Left renal cortex interstitium (tissue), 4 donors: Measurements from ENCODE around the gene SMAD9. TPM values are rescaled to one million over a fixed set of nuclear protein-coding genes. Genes with fewer than 3 reads are reported as not detected.

Source experiments
- DNase-seq, 4 donors: peaks; one replicate each; pipeline ENCODE4 v3.0.0-alpha.2; 2013; ENCODE audit warnings: low read depth in 4 of 4, low spot score in 2 of 4, missing footprints in 1 of 4
- polyA plus RNA-seq, 4 donors: library from polyadenylated mRNA; unstranded; fragments of 120-200 nt; gene quantifications; one replicate each; pipeline ENCODE4 v1.2.1, GENCODE V29; 2013; ENCODE audit not compliant: insufficient read length in 4 of 4

The SMAD9 gene
- polyA plus RNA-seq, 4 donors: 29.3 to 36.1 (median 31.2) TPM

DNA sequence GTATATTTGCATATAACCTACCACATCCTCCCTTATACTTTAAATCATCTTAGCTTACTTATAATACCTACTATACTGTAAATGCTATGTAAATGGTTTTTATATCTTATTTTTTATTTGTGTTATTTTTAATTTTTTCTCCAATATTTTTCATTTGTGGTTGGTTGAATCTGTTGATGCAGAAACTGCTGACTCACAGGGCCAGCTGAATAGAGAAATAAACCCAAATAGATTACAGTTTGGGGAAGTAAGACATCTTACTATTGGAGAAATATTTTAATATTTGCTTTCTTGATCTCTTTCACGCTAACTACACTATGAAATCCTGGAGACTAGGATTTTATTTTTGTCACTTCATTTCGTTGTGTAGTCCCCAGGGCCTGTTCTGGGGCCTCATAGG is 7.1 kb downstream of the SMAD9 start:
- DNase-seq: no peak

DNA sequence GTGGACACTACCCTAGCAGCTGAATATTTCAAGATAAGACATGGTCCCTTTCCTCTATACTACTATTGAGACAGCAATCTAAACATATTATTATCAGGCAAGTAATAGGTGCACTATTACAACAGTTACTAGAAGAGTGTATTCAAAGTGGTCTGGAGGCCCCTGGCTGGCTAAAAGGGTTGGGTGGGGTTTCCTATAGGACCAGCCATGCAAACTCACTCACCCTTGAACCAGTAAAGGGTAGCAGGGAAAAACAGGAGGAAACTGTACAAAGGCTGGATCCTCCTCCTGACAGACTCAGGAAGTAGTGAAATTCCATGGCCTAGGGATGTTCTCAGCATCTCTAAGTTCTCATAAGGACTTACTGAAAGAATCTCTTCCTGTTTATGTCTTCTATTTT is 7.7 kb downstream of the SMAD9 start:
- no peak for DNase-seq

DNA sequence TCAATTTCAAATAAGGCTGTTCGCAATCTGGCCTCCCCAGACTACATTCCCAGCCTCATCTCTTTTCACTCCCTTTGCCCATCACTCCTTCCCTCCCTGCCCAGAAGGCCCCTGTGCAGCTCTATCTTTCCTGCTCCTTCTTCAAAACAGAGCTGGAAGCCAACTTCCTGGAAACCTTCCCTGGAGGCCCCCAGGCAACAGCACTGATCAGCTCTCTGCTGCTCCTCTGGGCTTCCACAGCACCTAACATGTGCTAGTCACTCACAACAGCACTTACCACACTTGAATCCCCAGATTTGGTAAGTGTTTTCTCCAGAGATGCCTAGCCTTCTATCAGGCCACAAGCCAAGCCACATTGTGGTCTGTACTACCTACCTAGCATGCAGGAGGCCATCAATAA is 9.5 kb downstream of the SMAD9 start:
- DNase-seq: no peak

- no peak for DNase-seq
Measured at GRCh38 chr13:36907821-36908220, 12.2 kb downstream of the SMAD9 start.

- DNase-seq: no peak
Measured at GRCh38 chr13:36907266-36907665, 12.8 kb downstream of the SMAD9 start.

DNA sequence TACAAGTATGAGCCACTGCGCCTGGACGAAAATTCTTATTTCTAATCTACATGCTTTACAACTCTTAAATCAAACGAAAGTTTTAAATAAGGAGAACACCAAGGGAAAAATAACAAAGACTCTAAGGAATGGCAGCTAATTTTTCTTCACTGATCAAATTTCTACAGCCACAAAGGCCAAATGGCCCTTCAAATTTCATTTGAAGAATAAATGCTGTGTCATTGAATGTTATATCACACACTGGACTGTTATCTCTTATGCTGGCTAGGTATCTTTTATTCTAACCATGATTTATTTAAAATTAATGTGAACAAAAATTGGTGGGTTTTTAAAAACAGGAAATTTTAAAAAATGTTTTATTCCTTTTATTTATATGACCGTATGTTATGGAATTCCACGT is 14.1 kb downstream of the SMAD9 start:
- no peak for DNase-seq

GRCh38 chr13:36903925-36904595 is 16.0 kb downstream of the SMAD9 start:
- DNase-seq: no peak

DNA sequence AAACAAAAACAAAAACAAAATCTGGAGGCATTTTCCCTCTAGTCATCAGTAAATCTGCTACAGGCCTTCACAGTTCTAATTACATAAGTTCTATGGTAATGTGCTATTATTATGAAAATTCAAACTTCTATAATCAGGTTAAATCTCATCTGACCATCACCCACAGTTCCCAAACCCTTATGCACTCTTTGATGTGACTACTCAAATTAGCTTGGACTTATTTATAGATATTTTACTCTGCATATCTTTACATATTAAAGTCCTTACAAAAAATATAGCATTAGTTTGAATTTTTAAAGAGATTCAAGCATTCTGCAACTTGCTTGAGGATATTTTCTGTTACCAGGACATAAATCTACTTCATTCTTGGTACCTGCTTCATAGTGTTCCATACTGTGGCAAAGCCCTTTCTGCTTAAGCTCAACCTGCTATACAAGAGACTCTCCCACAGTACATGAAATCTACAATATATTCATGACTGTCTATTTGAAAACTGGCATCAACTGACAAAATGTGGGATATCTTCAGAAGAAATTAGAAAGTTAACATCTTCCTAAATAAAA is 22.9 kb downstream of the SMAD9 start:
- DNase-seq: no peak

DNA sequence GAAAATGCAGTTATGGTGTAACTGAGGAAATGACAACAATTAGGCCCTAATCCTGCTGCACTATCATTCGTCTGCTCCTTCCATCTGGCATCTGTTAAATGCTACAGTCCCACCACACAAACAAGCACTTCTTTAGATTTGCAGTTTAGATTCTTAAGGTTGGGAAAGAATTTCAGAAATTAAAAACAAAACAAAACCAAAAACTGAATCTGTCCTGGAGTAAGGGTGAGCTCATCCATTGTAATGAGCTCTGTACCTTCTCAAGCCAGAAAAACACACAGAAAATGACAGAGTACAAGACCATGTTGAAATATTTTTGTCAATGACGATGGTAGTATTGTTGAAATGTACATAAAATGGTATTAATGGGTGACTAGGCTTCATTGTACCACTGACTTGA is 28.3 kb downstream of the SMAD9 start:
- DNase-seq: no peak

DNA sequence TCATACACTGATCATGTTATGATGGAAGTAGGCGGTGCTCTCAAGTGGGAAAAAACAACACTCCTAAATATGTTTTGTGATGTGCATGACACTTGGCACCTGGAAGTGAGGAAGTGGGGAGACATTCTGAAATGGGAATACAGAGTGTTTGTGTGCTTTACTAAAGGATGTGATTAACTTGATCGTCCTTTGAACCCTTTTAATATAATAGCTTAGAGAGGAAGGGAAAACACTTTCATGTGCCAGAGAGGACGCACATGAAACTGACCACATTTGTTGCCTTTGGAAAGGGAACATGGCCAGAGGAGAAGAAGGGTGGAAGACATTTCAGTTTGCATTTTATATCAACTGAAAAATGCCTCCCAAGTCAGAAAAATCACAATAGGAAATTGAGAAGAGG is 31.4 kb downstream of the SMAD9 start:
- no peak for DNase-seq

- DNase-seq: no peak
Measured at GRCh38 chr13:36887758-36888521, 32.1 kb downstream of the SMAD9 start.

GRCh38 chr13:36885901-36886300 is 34.1 kb downstream of the SMAD9 start:
- DNase-seq: no peak

DNA sequence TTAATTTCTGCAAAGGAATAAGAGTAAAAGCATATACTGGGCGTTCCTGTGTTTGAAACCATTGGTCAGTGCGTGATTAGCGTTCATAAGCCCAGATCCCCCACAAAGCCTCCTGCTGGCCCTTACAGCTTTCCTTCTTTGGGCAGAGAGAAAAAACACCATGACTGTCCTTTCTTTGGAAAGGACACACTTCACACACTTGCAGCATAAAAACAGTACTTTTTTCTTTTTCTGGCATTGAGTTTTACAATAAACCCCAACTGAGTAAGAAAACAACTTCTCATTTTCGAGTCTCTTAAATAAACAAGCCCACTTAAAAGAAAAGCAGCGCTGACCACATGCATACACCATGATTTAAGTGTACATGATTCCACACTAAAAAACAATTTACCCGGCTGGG is 35.8 kb downstream of the SMAD9 start:
- DNase-seq: no peak

GRCh38 chr13:36883824-36884223 is 36.2 kb downstream of the SMAD9 start:
- DNase-seq: no peak

- peak in 1 of 4 donors; percentile 12 for DNase-seq
Measured at GRCh38 chr13:36883392-36883791, 36.6 kb downstream of the SMAD9 start.

GRCh38 chr13:36882829-36883390 is 37.1 kb downstream of the SMAD9 start:
- no peak for DNase-seq

DNA sequence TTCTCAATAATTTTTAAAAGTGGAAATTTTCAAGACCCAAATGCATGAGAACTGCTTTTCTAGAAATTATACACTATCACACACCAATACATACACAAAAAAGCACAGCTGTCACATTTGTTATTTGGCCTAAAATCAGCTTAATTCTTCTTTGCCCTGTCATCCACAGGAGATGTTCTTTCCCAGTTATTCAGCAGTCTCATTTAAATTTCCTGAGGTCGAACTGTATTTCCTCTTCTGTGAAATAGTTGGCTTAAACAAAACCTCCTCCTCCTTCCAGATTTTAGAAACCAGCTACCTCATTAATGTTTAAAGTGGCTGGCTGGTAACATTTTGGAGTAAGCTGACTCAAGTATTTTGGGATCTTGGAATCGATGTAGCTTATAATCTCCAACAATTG is 39.1 kb downstream of the SMAD9 start:
- no peak for DNase-seq

DNA sequence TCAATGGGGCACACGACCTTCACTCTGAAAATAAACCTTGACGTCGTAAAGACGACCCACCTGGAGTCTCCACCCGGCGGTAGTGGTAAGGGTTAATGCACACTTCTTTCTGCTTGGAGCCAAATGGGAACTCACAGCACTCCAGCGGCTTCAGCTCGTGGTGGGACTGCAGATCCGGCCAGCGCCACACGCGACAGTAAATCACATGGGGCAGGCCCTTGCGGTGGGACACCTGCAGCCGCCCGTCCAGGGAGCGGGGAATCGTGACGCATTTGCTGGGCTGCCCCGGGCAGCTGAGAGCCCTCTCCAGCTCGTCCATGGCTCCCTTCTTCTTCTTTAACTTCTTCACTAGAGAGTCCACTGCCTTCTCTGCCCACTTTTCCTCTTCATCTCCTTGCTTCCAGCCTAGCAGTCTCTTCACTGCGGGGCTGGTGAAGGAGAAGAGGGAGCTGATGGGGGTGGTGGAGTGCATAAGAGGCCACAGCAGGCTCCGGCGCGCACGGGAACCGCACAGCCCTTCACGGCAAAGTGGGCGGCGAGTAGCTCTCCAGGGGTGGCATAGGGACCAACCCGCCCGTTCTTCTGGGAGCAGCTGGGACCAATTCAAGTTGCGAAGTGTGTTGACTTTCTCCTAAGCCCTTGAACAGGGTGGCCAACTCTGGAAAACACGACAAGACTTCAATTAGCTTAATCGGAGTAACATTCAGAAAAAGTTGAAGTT is 40.7 kb downstream of the SMAD9 start:
- DNase-seq: no peak

GRCh38 chr13:36875961-36876360 is 44.1 kb downstream of the SMAD9 start:
- no peak for DNase-seq

- DNase-seq: no peak
Measured at GRCh38 chr13:36875431-36875830, 44.6 kb downstream of the SMAD9 start.

DNA sequence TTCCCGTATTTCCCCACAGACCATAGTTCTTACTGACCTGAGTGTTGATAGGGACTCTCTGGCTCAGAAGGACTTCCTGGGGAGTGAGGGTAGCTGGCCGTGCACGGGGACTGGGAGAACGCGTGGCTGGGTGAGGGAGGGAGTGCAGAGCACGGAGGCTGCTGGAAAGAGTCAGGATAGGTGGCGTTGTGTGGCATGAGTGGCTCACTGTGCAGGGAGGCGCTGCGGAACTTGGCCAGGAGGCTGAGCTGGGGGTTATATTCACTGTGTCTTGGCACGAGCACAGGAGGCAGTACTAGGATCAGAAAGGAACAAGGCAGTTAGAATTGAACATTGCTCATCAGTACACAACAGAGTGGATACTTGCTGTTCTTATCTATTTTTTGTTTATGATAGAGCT is 47.4 kb downstream of the SMAD9 start:
- no peak for DNase-seq
